Measurements from ENCODE around the gene MAPK11.

DNA sequence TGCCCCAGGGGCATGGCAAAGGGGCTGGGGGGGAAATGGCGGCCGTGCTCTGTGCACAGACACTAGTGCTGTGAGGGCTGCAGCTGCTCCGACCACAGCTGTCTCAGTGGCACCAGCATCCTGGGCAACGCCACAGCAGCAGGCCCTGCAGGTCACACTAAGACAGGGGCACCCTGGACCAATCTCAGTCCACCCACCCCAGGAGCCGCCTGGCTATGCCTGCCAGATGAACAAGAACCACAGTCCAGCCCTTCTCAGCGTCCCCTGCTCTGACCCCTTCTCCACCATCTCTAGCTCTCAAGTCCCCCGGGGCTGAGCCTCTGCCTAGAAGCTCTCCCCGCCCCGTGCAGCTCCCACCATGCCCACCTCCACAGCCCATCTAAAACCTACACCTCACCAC lies 41.8 kb downstream of the MAPK11 start:
- TF ChIP-seq, protein P1, sequence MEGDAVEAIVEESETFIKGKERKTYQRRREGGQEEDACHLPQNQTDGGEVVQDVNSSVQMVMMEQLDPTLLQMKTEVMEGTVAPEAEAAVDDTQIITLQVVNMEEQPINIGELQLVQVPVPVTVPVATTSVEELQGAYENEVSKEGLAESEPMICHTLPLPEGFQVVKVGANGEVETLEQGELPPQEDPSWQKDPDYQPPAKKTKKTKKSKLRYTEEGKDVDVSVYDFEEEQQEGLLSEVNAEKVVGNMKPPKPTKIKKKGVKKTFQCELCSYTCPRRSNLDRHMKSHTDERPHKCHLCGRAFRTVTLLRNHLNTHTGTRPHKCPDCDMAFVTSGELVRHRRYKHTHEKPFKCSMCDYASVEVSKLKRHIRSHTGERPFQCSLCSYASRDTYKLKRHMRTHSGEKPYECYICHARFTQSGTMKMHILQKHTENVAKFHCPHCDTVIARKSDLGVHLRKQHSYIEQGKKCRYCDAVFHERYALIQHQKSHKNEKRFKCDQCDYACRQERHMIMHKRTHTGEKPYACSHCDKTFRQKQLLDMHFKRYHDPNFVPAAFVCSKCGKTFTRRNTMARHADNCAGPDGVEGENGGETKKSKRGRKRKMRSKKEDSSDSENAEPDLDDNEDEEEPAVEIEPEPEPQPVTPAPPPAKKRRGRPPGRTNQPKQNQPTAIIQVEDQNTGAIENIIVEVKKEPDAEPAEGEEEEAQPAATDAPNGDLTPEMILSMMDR (conservative IDR thresholded peaks at IDR 0.05), result no peak
- TF ChIP-seq ZFX (IDR thresholded peaks at IDR 0.05), result no peak
